K562 (cell line): ENCODE results near the gene C6orf89. TPM values are rescaled to one million over a fixed set of nuclear protein-coding genes. Genes with fewer than 3 reads are reported as not detected.

Experiments
- ATAC-seq: fragments of 200-7000 bp; cut with Tn5 transposase; 3 replicates; pipeline ENCODE4 v1.9.1; 2020; ENCODE audit warnings: moderate library complexity
- BruUV-seq: library from RNA; stranded (reverse); fragments of 400-500 nt; replicated peaks from 2 replicates; lab custom pipeline; 2021; lab: Mats Ljungman, UMichigan
- CTCF ChIA-PET: fragments of 300-600 bp; formaldehyde crosslinking; extraction: SDS; loops from one replicate; lab custom pipeline; 2021; ENCODE audit warnings: low intra/inter-chr PET ratio; lab: Yijun Ruan, JAX
- POLR2A ChIA-PET: fragments of 300-600, 350-650 bp; sonication (Branson Sonifier 250); formaldehyde crosslinking; extraction: SDS; loops from one replicate; lab custom pipeline; 2021; ENCODE audit warnings: antibody characterized with exemption, inconsistent platforms; lab: Yijun Ruan, JAX
- DNase-seq, 4 experiments: peaks; one replicate each; pipeline versions ENCODE4 v3.0.0 to v3.0.0-alpha.2; 2011 to 2018; ENCODE audit warnings: low spot score in 3 of 4, mixed read lengths in 3 of 4; ENCODE audit errors: extremely low read depth in 1 of 4
- FAIRE-seq: peaks from 2 replicates; lab custom pipeline; 2011; peaks lifted over from hg19 to GRCh38; lab: Jason Lieb, UNC
- H2AFZ ChIP-seq: 2 replicates; pipeline ENCODE4 v1.6.0; 2011; ENCODE audit warnings: low read depth, low read length, control low read depth, inconsistent platforms
- H3K27ac ChIP-seq: fragments of 200-600 bp; 3 replicates; pipeline ENCODE4 v1.8.0; 2011; ENCODE audit warnings: low read depth, mild to moderate bottlenecking, control low read depth, inconsistent platforms, low read length, moderate library complexity, mixed read lengths; ENCODE audit errors: extremely low read depth
- H3K27me3 ChIP-seq, 2 experiments: fragments of 300-600 bp in 1 of 2; 2 replicates in 1 of 2; 3 replicates in 1 of 2; pipeline versions ENCODE4 v1.6.0 to v1.8.0; 2011; ENCODE audit warnings: inconsistent platforms in 2 of 2, low read length in 2 of 2, mild to moderate bottlenecking in 1 of 2, mixed read lengths in 1 of 2, moderate library complexity in 1 of 2; ENCODE audit not compliant: control insufficient read depth in 2 of 2, insufficient read depth in 2 of 2
- H3K36me3 ChIP-seq: fragments of 300-600 bp; 3 replicates; pipeline ENCODE4 v1.8.0; 2011; ENCODE audit warnings: mild to moderate bottlenecking, low read length, inconsistent platforms; ENCODE audit not compliant: control insufficient read depth, insufficient read depth
- H3K4me1 ChIP-seq, 2 experiments: fragments of 200-600 bp in 1 of 2; replicated peaks in 1 of 2; 2 replicates in 1 of 2; 3 replicates in 1 of 2; pipeline versions ENCODE4 v1.5.1 to v1.8.0; 2011; ENCODE audit warnings: inconsistent platforms in 2 of 2, low read length in 2 of 2, mild to moderate bottlenecking in 1 of 2, mixed read lengths in 1 of 2, moderate library complexity in 1 of 2; ENCODE audit not compliant: control insufficient read depth in 2 of 2, insufficient read depth in 2 of 2
- H3K4me2 ChIP-seq: 2 replicates; pipeline ENCODE4 v1.6.1; 2011; ENCODE audit warnings: low read length, control low read depth, inconsistent platforms, mixed read lengths; ENCODE audit not compliant: insufficient read depth
- H3K4me3 ChIP-seq: fragments of 200-600 bp; sonication (generic), shearing (Covaris generic); 2 replicates; pipeline ENCODE4 v1.5.1; 2016; ENCODE audit warnings: control low read depth, inconsistent platforms
- H3K79me2 ChIP-seq: fragments of 200-600 bp; 3 replicates; pipeline ENCODE4 v1.8.0; 2011; ENCODE audit warnings: low read length, inconsistent platforms; ENCODE audit not compliant: control insufficient read depth, insufficient read depth
- H3K9ac ChIP-seq, 2 experiments: 2 replicates each; pipeline versions ENCODE4 v1.6.0 to v1.6.1; 2011; ENCODE audit warnings: low read depth in 2 of 2, low read length in 2 of 2, control low read depth in 1 of 2, inconsistent platforms in 1 of 2, mild to moderate bottlenecking in 1 of 2, mixed read lengths in 1 of 2; ENCODE audit not compliant: insufficient read depth in 1 of 2
- H3K9me1 ChIP-seq: one replicate; pipeline ENCODE4 v1.6.0; 2011; ENCODE audit warnings: inconsistent platforms, mild to moderate bottlenecking, low read length, moderate library complexity; ENCODE audit not compliant: control insufficient read depth, insufficient read depth
- H3K9me3 ChIP-seq: replicated peaks from 2 replicates; pipeline ENCODE4 v1.5.1; 2011; ENCODE audit warnings: low read depth, low read length, inconsistent platforms; ENCODE audit not compliant: control insufficient read depth, insufficient read depth
- H4K20me1 ChIP-seq: replicated peaks from 2 replicates; pipeline ENCODE4 v1.6.1; 2011; ENCODE audit warnings: low read length, inconsistent platforms, mixed read lengths; ENCODE audit not compliant: control insufficient read depth, insufficient read depth
- BACH1 ChIP-seq: fragments of 200-800 bp; sonication (Bioruptor generic); IDR thresholded peaks from 2 replicates; pipeline ENCODE4 v1.6.1; 2016; ENCODE audit warnings: missing genetic modification characterization, missing compliant biosample characterization
- ETS2 ChIP-seq: IDR thresholded peaks from 2 replicates; pipeline ENCODE4 v1.6.1; 2016; ENCODE audit warnings: borderline replicate concordance, missing genetic modification characterization, mild to moderate bottlenecking, moderate library complexity, missing compliant biosample characterization; ENCODE audit not compliant: poor library complexity, severe bottlenecking
- EWSR1 ChIP-seq: fragments of 450-650 bp; IDR thresholded peaks from 2 replicates; pipeline ENCODE4 v1.6.1; 2018; ENCODE audit warnings: borderline replicate concordance, mild to moderate bottlenecking, low read depth, moderate library complexity; ENCODE audit not compliant: partially characterized antibody
- HCFC1 ChIP-seq: IDR thresholded peaks from 2 replicates; pipeline ENCODE4 v1.6.1; 2012; ENCODE audit warnings: low read depth, low read length, improper control_type of control experiment
- RFX1 ChIP-seq: fragments of 450-650 bp; IDR thresholded peaks from 2 replicates; pipeline ENCODE4 v1.6.1; 2016; ENCODE audit warnings: mild to moderate bottlenecking, moderate library complexity
- ZFP91 ChIP-seq: sonication (generic); formaldehyde crosslinking; IDR thresholded peaks from 2 replicates; pipeline ENCODE4 v1.8.0; 2022; ENCODE audit warnings: mild to moderate bottlenecking, missing genetic modification reagents
- ZNF165 ChIP-seq: fragments of 250-450 bp; sonication (Bioruptor Pico); IDR thresholded peaks from 2 replicates; pipeline ENCODE4 v1.4.0; 2020; ENCODE audit warnings: borderline replicate concordance
- ZNF407 ChIP-seq: fragments of 450-650 bp; IDR thresholded peaks from 2 replicates; pipeline ENCODE4 v1.6.1; 2016; ENCODE audit warnings: low read depth
- WGBS: fragments of 100-300 bp; shearing (Covaris generic); methylation state at CpG from one replicate; pipeline ENCODE4 v1.1.6; 2016; ENCODE audit warnings: low coverage, mixed read lengths; ENCODE audit not compliant: insufficient coverage; ENCODE audit errors: missing lambda C conversion rate; 5-methylcytosine and 5-hydroxymethylcytosine counted together
- in situ Hi-C: fragments of 300-500 bp; cut with MboI; formaldehyde crosslinking; loops from 4 replicates; pipeline ENCODE4 v1.15.0; 2018; ENCODE audit warnings: inconsistent platforms, mixed read lengths
- intact Hi-C: fragments of 100-400 bp; cut with micrococcal nuclease; formaldehyde crosslinking; loops from 2 replicates; pipeline ENCODE4 v1.14.2; 2022
- polyA plus RNA-seq, 8 experiments: library from polyadenylated mRNA; depleted of rRNA in 4 of 8; stranded (reverse) in 5 of 8; unstranded in 3 of 8; fragments of >200 nt; fragmentation: Nextera tagmentation in 2 of 8; fragmentation: Illumina TruSeq in 1 of 8; extraction: Ambion mirVana in 2 of 8; extraction: Trizol in 1 of 8; gene quantifications; 2 replicates each; pipeline versions ENCODE4 v1.2.1 to v1.2.3, GENCODE V29; 2011 to 2014; ENCODE audit warnings: inconsistent platforms in 1 of 8, missing spikeins in 1 of 8
- total RNA-seq, 7 experiments: library from RNA; depleted of rRNA in 6 of 7; stranded (reverse); fragments of >200 nt in 6 of 7; fragmentation: Illumina TruSeq in 2 of 7; extraction: Trizol in 2 of 7; gene quantifications; 2 replicates each; pipeline versions ENCODE4 v1.2.1 to v1.2.3, GENCODE V29; 2011 to 2021; ENCODE audit warnings: low replicate concordance in 1 of 7

The C6orf89 gene
- total and polyA plus RNA-seq, 9 of the 15 experiments (the other 6 are each of a cell fraction or from before 2014, with no cell fraction given): 35.2 to 111 (median 58.5) TPM

GRCh38 chr6:36971921-36972673, 86.3 kb downstream of the C6orf89 start:
- CTCF ChIA-PET: no interaction called here
- TF ChIP-seq BACH1 (tag) (no peak), ZNF407 (no peak), HCFC1 (no peak), RFX1 (no peak), ZFP91 (no peak), ETS2 (tag) (no peak), ZNF165 (CRISPR knock-in tag) (no peak), EWSR1 (no peak)
- H3K4me3 ChIP-seq: no peak overlapping the region
- H3K79me2 ChIP-seq: no peaks in the 10 kb centered on the region
- DNase-seq: no peak
- no peak overlapping the region for H2AFZ ChIP-seq
- in situ Hi-C loops: no loop called here
- intact Hi-C loops: no loop called here
- no peak overlapping the region for H3K4me2 ChIP-seq
- H3K9me3 ChIP-seq: no peaks in the 10 kb centered on the region
- BruUV-seq: no TSS peak
- no peak for FAIRE-seq
- no peak overlapping the region for H3K9ac ChIP-seq
- POLR2A ChIA-PET: interaction anchor here (0.7 kb wide), 1 partner anchor 9 kb away, joined by 3 read pairs; no protein-coding TSS in a partner anchor
- peaks cover 100% of the 10 kb centered on the region for H3K36me3 ChIP-seq
- 78% methylated on average over 14 of the region's 14 CpGs for WGBS
- H3K4me1 ChIP-seq: peaks cover 2 to 3% of the 10 kb centered on the region in 2 experiments; a peak in 4 of 5 replicates
- H4K20me1 ChIP-seq: peaks cover 3% of the 10 kb centered on the region; the same call in 1 of the 2 replicates
- no peaks in the 10 kb centered on the region for H3K9me1 ChIP-seq
- no peak for ATAC-seq
- no peak overlapping the region for H3K27ac ChIP-seq
- H3K27me3 ChIP-seq: no peaks in the 10 kb centered on the region
